Effector memory CD4-positive, alpha-beta T cell (primary cell): Measurements from ENCODE around the gene ORAI3.
"Not testable (repeated sequence)": the region's sequence is repeated elsewhere in the genome, so short reads cannot be mapped to it uniquely, and the experiment has no call there.

ENCODE experiments used
- DNase-seq, 3 donors: peaks; one replicate each; pipeline ENCODE4 v3.0.0-alpha.2; 2020
- H3K27ac ChIP-seq: 2 replicates; pipeline ENCODE4 v1.7.0; 2013; ENCODE audit warnings: mild to moderate bottlenecking, low read length, moderate library complexity; ENCODE audit not compliant: insufficient read depth, poor library complexity, severe bottlenecking
- H3K27me3 ChIP-seq: replicated peaks from 2 replicates; pipeline ENCODE4 v1.7.0; 2013; ENCODE audit warnings: mild to moderate bottlenecking, low read length; ENCODE audit not compliant: insufficient read depth, control insufficient read depth, poor library complexity, severe bottlenecking
- H3K36me3 ChIP-seq: 2 replicates; pipeline ENCODE4 v1.7.0; 2013; ENCODE audit warnings: mild to moderate bottlenecking, low read length, moderate library complexity; ENCODE audit not compliant: control insufficient read depth, insufficient read depth
- H3K4me1 ChIP-seq: 2 replicates; pipeline ENCODE4 v1.7.0; 2013; ENCODE audit warnings: low read length, mild to moderate bottlenecking; ENCODE audit not compliant: control insufficient read depth, insufficient read depth, poor library complexity, severe bottlenecking
- H3K4me3 ChIP-seq: 2 replicates; pipeline ENCODE4 v1.7.0; 2013; ENCODE audit warnings: low read length, low read depth, mild to moderate bottlenecking; ENCODE audit not compliant: insufficient read depth, poor library complexity, severe bottlenecking
- H3K9me3 ChIP-seq: 2 replicates; pipeline ENCODE4 v1.7.0; 2013; ENCODE audit warnings: mild to moderate bottlenecking, low read length, moderate library complexity; ENCODE audit not compliant: control insufficient read depth

ORAI3 gene

DNA sequence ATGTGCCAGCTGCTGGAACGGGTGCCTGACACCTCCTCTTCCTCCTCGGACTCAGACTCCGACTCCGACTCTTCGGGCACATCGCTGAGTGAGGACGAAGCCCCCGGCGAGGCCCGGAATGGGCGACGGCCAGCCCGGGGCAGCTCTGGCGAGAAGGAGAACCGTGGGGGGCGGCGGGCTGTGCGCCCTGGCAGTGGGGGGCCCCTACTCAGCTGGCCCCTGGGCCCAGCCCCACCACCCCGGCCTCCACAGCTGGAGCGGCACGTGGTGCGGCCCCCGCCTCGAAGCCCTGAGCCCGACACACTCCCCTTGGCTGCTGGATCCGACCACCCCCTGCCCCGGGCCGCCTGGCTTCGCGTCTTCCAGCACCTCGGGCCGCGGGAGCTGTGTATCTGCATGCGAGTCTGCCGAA, 18.7 kb upstream of the ORAI3 start:
- Histone ChIP-seq H3K36me3 (peaks cover 15% of the 10 kb centered on the region), H3K27me3 (no peaks in the 10 kb centered on the region), H3K27ac (no peak overlapping the region), H3K4me1 (peaks cover 5% of the 10 kb centered on the region), H3K9me3 (no peaks in the 10 kb centered on the region), H3K4me3 (no peak overlapping the region)
- DNase-seq, result no peak

DNA sequence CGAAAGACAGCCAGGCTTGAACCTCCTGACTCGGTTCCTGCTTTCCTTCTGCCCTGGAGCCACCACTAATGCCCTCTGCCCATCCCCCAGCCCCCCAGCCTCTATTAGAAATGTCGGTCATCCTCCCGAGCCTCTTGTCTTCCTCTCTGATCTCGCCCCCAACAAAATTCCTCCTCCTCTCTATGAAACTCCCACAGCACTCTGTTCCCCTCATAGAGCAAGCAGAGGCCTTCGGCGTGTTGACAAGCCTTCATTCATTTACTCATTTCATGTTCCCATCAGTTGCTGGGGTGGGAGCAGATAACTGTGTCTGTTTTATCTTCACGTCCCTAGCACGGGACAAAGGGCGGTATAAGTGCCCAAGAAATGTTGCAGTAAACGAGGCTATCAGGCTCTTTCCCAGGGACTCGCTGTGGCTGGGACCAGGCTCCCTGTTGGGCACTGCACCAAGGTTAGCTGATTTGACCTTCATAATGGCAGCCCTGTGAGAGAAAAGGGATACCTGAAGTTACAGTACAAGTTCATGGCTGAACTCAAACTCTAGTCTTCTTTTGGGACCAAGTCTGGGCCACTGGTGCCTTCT, 17.7 kb upstream of the ORAI3 start:
- no peak overlapping the region for H3K4me3 ChIP-seq
- H3K9me3 ChIP-seq, result no peaks in the 10 kb centered on the region
- peaks cover 5% of the 10 kb centered on the region for H3K4me1 ChIP-seq
- H3K27me3 ChIP-seq, result no peaks in the 10 kb centered on the region
- DNase-seq, result no peak
- H3K36me3 ChIP-seq, result peaks cover 13% of the 10 kb centered on the region
- H3K27ac ChIP-seq, result no peak overlapping the region

GRCh38 chr16:30934827-30935557, 13.9 kb upstream of the ORAI3 start:
- Histone ChIP-seq H3K27me3 (no peaks in the 10 kb centered on the region), H3K9me3 (no peaks in the 10 kb centered on the region), H3K4me1 (peaks cover 5% of the 10 kb centered on the region), H3K4me3 (no peak overlapping the region), H3K36me3 (peaks cover 13% of the 10 kb centered on the region), H3K27ac (no peak overlapping the region)
- no peak for DNase-seq

DNA sequence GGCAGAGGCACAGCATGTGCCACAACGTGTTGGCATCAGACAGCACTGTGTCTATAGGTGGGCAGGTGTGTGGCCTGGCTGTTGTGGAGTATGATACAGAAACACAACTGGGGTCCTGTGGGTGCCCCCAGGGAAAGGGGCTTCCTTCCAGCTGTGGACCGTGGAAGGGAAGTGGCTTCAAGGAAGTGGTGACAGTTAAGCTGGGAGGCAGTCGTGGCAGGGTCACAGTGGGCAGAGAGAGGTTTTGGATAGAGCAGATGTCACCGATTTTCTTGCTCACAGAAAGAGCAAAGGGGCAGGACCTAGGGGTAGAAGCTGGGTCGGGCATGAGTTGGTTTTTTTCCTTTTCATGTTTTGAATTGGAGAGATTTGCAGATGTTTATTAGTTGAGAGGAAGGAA, 11.2 kb upstream of the ORAI3 start:
- Histone ChIP-seq H3K27ac (no peak overlapping the region), H3K36me3 (no peaks in the 10 kb centered on the region), H3K27me3 (no peaks in the 10 kb centered on the region), H3K4me1 (peaks cover 12% of the 10 kb centered on the region), H3K4me3 (no peak overlapping the region), H3K9me3 (no peaks in the 10 kb centered on the region)
- no peak for DNase-seq

- not testable (repeated sequence) for H3K27ac ChIP-seq, H3K9me3 ChIP-seq, H3K4me3 ChIP-seq, H3K36me3 ChIP-seq, DNase-seq, H3K27me3 ChIP-seq
- H3K4me1 ChIP-seq, result peaks cover 12% of the 10 kb centered on the region
Measured at GRCh38 chr16:30939571-30939970, 9.3 kb upstream of the ORAI3 start.

DNA sequence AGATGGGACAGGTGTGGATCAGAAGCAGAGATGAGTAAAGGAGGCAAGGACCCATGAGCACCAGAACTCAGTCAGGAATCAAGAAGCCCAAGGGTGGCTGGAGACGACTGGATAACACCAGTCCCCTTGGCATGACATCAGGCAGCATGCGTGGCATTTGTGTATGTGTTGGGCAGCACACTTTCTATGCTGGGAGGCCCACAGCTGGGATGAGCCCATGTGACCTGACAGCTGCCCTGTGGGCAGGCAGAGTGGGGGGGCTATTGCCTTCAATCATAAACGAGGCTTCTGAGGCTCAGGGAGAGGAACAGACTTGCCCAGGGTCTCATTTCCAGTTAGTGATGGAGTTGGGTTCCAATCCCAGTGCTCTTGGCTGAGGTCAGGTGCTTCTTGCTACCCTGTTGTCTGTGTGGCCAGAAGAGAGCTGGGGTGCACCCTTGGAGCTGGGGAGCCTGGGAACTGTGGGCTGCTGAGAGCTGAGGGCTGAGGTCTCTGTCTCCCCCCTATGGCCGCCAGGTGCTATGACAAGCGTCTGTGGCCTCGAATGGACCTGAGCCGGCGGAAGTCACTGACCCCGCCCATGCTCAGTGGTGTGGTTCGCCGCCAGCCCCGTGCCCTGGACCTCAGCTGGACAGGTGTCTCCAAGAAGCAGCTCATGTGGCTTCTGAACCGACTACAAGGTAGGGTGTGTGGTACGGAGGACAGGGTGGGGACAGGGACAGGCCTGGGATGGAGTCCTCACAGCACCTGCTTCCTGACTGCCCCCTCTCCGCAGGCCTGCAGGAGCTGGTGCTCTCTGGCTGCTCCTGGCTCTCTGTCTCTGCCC, 7.1 kb upstream of the ORAI3 start:
- H3K4me3 ChIP-seq, result no peak overlapping the region
- no peaks in the 10 kb centered on the region for H3K9me3 ChIP-seq
- H3K36me3 ChIP-seq, result peaks cover 3% of the 10 kb centered on the region
- no peaks in the 10 kb centered on the region for H3K27me3 ChIP-seq
- H3K27ac ChIP-seq, result no peak overlapping the region
- peaks cover 7% of the 10 kb centered on the region for H3K4me1 ChIP-seq
- peak; percentile 32 to 55 (median 38) for DNase-seq

DNA sequence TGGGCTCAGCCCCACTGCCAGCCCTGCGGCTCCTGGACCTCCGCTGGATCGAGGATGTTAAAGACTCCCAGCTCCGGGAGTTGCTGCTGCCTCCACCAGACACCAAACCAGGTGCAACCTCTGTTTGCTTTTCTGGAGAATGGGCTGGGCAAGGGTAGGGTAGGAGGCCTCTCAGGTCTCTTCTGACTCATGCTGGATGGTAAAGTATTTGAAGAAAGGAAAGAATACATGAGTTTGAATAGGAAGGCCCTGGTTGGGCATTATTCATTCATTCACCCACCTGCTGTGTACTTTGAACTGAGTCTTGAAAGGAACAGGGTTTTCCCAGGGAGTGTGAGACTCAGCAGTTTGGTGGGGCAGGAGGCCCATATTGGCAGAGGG, 6.5 kb upstream of the ORAI3 start:
- Histone ChIP-seq H3K4me3 (no peak overlapping the region), H3K27ac (no peak overlapping the region), H3K4me1 (peaks cover 7% of the 10 kb centered on the region), H3K27me3 (no peaks in the 10 kb centered on the region), H3K9me3 (no peaks in the 10 kb centered on the region), H3K36me3 (peaks cover 3% of the 10 kb centered on the region)
- DNase-seq, result no peak

DNA sequence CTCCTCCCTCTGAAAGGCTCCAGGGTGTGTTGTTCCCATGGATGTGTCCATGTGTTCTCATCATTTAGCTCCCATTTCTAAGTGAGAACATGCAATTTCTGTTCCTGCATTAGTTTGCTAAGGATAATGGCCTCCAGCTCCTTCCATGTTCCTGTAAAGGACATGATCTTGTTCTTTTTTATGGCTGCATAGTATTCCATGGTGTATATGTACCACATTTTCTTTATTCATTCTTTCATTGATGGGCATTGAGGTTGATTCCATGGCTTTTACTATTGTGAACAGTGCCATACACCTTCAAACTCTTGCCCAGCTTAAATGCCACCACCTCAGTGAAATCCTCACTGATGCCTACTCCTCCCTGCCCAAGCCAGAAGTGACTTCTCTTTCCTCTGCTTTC, 4.5 kb upstream of the ORAI3 start:
- H3K27ac ChIP-seq, result no peak overlapping the region
- peaks cover 10% of the 10 kb centered on the region for H3K4me1 ChIP-seq
- H3K27me3 ChIP-seq, result no peaks in the 10 kb centered on the region
- H3K36me3 ChIP-seq, result peaks cover 3% of the 10 kb centered on the region
- no peak overlapping the region for H3K4me3 ChIP-seq
- H3K9me3 ChIP-seq, result no peaks in the 10 kb centered on the region
- no peak for DNase-seq

DNA sequence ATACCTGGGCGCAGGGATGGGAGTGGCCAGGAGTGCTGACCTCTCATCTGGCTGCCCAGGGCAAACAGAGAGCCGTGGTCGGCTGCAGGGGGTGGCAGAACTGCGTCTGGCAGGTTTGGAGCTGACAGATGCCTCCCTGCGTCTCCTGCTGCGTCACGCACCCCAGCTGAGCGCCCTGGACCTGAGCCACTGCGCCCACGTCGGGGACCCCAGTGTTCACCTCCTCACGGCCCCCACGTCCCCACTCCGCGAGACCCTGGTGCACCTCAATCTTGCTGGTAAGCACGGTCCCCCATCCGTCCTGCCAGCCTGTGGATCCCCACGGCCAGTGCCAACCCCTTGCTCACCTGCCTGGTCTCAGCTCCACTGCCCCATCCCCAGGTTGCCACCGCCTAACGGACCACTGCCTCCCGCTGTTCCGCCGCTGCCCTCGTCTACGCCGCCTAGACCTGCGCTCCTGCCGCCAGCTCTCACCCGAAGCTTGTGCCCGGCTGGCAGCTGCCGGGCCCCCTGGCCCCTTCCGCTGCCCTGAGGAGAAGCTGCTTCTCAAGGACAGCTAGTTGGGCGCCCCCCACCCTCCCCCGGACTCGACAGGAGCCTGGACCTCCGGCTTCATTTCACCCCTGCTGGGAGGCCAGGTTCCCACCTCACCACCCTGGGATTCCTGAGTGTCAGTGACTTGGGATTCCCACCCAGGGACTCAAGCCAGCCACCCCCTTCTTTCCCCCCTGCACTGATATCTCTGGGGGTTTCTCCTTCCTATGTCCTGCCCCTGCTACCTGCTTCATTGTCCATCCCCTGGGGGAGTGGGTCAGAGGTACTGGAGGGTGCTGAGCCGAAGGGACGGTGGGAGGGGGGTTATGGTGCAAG, 2.0 kb upstream of the ORAI3 start:
- H3K36me3 ChIP-seq, result peaks cover 3% of the 10 kb centered on the region

More for the DNA sequence above, 2.0 kb upstream of the ORAI3 start:
- Histone ChIP-seq H3K27me3 (no peaks in the 10 kb centered on the region), H3K4me1 (peaks cover 21% of the 10 kb centered on the region), H3K9me3 (no peaks in the 10 kb centered on the region), H3K27ac (no peak overlapping the region), H3K4me3 (no peak overlapping the region)
- DNase-seq, result no peak
